ENCODE measurements around the gene GLP1R.

Gene GLP1R

DNA sequence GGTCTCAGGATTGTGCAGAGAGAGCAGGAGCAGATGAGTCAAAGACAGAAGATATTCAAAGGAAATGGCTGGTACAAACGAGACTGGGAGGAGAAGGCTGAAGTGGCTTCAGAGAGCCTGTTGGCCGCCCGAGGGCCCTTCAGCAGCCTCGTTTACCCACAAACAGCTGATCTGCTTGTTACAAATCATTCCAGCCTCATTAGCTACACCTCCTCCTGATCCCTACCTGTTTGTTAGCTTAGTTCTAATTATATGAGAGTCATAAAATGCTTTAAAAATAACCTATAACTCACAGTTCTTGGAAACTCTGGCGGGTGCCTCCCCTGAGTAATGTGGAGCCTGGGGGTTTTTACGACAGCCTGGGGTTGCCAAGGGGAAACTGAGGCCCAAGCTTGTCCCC lies 12.6 kb downstream of the GLP1R start:
- TF ChIP-seq, protein P1, sequence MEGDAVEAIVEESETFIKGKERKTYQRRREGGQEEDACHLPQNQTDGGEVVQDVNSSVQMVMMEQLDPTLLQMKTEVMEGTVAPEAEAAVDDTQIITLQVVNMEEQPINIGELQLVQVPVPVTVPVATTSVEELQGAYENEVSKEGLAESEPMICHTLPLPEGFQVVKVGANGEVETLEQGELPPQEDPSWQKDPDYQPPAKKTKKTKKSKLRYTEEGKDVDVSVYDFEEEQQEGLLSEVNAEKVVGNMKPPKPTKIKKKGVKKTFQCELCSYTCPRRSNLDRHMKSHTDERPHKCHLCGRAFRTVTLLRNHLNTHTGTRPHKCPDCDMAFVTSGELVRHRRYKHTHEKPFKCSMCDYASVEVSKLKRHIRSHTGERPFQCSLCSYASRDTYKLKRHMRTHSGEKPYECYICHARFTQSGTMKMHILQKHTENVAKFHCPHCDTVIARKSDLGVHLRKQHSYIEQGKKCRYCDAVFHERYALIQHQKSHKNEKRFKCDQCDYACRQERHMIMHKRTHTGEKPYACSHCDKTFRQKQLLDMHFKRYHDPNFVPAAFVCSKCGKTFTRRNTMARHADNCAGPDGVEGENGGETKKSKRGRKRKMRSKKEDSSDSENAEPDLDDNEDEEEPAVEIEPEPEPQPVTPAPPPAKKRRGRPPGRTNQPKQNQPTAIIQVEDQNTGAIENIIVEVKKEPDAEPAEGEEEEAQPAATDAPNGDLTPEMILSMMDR (IDR thresholded peaks at IDR 0.05; ENCODE audit: low read depth, low read length): no peak
- no peak overlapping the region for H3K4me3 ChIP-seq (replicated peaks in 1 of 2; ENCODE audit: low read depth in 2 of 2, low read length in 2 of 2)
- DNase-seq (ENCODE audit: low read depth in 2 of 2): no peak

DNA sequence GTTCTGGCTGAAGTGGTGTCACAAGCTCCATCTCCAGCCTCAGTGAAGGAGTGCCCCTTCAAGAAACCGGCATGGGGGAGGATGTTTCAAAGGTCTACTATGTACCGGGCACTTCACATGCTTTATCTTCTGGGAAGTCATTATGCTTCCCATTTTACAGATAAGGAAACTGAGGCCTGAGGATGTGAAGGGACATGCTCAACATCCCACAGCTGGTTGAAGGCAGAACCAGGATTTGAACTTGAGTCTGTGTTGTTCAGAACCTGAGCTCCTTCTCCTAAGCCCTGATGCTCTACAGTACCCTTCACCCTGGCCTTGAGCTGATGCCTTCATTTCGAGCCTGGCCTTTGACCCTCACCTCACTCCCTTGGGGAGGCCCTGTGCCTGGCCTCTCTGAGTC lies 13.0 kb downstream of the GLP1R start:
- TF ChIP-seq, protein P1 (IDR thresholded peaks at IDR 0.05; ENCODE audit: low read depth, low read length): no peak
- no peak overlapping the region for H3K4me3 ChIP-seq (replicated peaks in 1 of 2; ENCODE audit: low read depth in 2 of 2, low read length in 2 of 2)
- DNase-seq (ENCODE audit: low read depth in 2 of 2): no peak

DNA sequence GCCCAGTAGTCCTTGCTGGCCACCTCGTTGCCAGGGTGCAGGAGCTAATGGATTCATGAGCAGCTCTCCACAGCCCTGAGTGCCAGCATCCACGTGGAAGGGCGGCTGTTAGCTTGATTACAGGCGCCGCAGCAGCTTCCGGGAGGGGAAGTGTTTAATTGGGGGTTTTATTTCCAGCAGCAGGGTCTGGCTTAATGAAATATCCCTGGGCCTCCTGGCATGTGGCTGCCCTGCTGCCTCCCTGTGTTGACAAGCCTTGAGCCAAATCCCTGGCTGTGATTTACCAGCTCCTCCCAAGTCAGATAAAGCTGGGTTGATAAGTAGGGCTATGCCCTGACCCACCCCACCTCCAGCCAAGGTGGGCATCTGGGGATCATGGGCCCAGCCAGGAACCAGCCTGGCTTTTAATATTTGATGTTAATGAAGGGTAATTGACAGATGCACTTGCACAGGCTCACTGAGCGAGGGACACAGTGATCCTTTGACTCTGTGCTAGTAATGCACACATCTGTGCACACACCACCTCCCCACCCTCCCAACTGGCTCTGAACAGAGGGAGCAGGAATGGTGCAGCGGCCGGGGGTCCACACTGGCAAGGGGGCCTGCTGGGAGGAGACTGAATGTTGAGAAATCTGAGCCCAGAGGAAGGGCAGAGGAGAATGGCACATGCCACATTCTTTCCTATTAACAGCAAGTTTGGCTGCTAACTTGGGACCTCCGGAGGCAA lies 13.6 kb downstream of the GLP1R start:
- TF ChIP-seq, protein P1 (IDR thresholded peaks at IDR 0.05; ENCODE audit: low read depth, low read length): no peak
- no peak for DNase-seq (ENCODE audit: low read depth in 2 of 2)
- H3K4me3 ChIP-seq (replicated peaks in 1 of 2; ENCODE audit: low read depth in 2 of 2, low read length in 2 of 2): no peak overlapping the region

DNA sequence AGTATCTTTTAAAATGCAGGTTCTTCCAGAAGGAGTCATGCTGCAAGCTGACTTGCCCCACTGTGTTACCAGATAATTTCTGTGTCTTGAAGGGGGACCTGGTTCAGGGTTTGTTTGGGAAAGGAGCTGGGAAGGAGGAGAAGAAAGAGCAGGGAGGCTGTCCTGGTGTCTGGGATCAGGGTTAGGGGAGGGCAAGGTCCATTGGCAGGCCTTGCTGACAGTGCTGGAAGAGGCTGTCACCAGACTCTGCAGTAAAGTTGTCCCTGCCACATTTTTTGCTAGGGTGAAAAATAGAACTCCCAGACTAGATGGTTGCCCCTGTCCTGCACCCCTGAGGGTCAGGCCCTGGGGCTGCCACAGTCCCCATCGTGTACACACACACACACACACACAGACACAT lies 14.9 kb downstream of the GLP1R start:
- TF ChIP-seq, protein P1 (IDR thresholded peaks at IDR 0.05; ENCODE audit: low read depth, low read length): no peak
- H3K4me3 ChIP-seq (replicated peaks in 1 of 2; ENCODE audit: low read depth in 2 of 2, low read length in 2 of 2): no peak overlapping the region
- no peak for DNase-seq (ENCODE audit: low read depth in 2 of 2)

DNA sequence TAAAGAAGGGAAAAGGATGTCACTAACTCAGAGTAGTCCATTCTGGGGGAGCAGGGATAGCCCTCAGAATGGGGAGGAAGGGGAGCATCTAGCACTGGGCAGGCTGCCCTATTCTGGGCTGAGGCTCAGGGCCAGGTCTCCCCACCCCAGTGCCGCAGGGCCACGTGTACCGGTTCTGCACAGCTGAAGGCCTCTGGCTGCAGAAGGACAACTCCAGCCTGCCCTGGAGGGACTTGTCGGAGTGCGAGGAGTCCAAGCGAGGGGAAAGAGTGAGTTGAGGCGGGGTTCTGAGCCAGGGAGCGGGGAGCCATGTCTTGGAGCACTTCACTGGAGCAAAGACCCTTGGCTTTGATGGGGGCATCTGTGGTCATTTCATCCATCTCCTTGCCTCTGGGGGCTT lies 17.0 kb downstream of the GLP1R start:
- H3K4me3 ChIP-seq (replicated peaks in 1 of 2; ENCODE audit: low read depth in 2 of 2, low read length in 2 of 2): no peak overlapping the region
- TF ChIP-seq, protein P1 (IDR thresholded peaks at IDR 0.05; ENCODE audit: low read depth, low read length): no peak
- DNase-seq (ENCODE audit: low read depth in 2 of 2): no peak

DNA sequence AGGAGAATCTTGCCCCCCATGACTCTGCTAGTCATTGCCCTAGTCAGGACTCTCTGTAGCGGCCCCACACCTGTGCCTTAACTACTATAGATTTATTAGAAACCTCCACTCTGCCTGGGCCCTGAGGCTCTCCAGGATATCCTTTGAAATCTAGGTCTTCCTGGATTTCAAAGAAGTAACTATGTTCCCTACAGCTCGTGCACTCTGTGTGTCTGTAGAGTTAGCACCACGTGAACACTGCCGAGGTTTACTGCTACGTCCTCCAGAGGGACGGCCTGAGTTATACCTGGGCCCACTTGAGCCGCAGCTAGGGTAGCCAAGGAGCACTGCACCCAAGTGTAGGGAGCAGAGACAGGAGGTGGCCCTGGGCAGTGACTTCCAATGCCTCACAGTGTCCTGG lies 19.8 kb downstream of the GLP1R start:
- DNase-seq (ENCODE audit: low read depth in 2 of 2): no peak
- H3K4me3 ChIP-seq (replicated peaks in 1 of 2; ENCODE audit: low read depth in 2 of 2, low read length in 2 of 2): no peak overlapping the region
- TF ChIP-seq, protein P1 (IDR thresholded peaks at IDR 0.05; ENCODE audit: low read depth, low read length): no peak

DNA sequence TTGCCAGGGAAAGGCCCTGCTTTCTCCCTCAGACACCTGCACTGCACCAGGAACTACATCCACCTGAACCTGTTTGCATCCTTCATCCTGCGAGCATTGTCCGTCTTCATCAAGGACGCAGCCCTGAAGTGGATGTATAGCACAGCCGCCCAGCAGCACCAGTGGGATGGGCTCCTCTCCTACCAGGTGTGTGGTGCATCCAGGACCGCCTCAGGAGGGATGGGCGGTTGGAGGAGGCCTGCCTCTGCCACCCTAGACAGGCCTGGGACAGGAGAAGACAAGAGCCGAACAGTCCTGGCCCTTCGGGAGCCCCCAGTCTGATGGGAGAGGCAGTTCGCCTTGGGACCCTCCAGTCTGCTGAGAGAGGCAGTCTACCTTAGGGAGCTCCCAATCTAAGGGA lies 24.2 kb downstream of the GLP1R start:
- TF ChIP-seq, protein P1 (IDR thresholded peaks at IDR 0.05; ENCODE audit: low read depth, low read length): no peak

More for the DNA sequence above, 24.2 kb downstream of the GLP1R start:
- DNase-seq (ENCODE audit: low read depth in 2 of 2): no peak
- no peak overlapping the region for H3K4me3 ChIP-seq (replicated peaks in 1 of 2; ENCODE audit: low read depth in 2 of 2, low read length in 2 of 2)
